GM21786 (cell line): ENCODE results near the gene PSMB5.

Experiments used
- ATAC-seq: cut with Tn5 transposase; IDR thresholded peaks from one replicate; pipeline ENCODE4 v1.9.1; 2021; ENCODE audit not compliant: unreplicated experiment

The PSMB5 gene

DNA sequence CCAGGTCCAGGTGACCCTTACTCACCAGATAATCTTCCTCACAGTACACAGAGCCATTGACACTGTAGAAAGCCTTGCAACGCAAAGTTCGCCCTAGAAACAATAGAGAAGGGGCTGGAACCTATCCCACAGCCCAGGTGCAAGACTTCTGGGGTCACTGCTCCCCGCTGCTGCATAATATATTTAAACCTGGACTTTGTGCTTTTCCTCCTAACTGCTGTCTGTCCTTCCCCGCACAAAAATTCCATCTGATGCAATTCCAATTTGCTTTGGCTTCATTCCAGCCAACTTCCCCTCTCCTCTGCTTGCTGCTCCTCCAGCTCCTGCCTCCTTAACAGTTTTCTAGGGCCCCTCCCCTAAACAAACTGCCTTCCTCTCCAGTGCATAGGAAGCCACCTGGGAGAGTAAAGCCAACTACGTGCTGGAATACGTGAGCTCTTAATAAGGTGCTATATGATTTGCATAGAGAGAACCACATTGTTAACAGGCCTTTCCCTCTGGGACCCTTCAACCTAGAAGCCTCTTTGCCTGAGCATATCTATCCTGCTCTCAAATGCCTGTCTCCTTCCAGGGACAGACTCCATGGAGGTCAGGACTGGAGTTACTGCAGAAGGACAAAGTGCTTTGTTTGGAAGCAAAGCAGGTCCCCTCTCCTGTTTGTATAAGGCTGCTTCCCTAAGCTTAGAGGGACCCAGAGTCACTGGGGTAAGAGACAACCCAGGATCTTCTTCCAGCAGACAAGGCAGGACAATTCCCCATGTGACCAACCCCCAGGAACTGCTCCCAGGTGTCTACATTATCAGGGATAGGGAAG, 57.9 kb downstream of the PSMB5 start:
- ATAC-seq: no peak
